HepG2 (cell line): ENCODE data around the gene KCNMA1. TPM values are rescaled to one million over a fixed set of nuclear protein-coding genes. Genes with fewer than 3 reads are reported as not detected.

Experiments
- ATAC-seq: fragments of 200-7000 bp; cut with Tn5 transposase; 3 replicates; pipeline ENCODE4 v1.9.1; 2020; ENCODE audit warnings: mild to moderate bottlenecking, moderate library complexity
- BruUV-seq: library from RNA; stranded (reverse); fragments of 400-500 nt; replicated peaks from 2 replicates; lab custom pipeline; 2021; lab: Mats Ljungman, UMichigan
- CTCF ChIA-PET: fragments of 300-600 bp; formaldehyde crosslinking; extraction: SDS; loops from one replicate; lab custom pipeline; 2021; ENCODE audit warnings: low total read pairs, inconsistent platforms, low intra/inter-chr PET ratio; lab: Yijun Ruan, JAX
- POLR2A ChIA-PET: fragments of 350-600 bp; sonication (Branson Sonifier 250); formaldehyde crosslinking; loops from one replicate; lab custom pipeline; 2020; ENCODE audit warnings: antibody characterized with exemption, inconsistent platforms; lab: Yijun Ruan, JAX
- DNase-seq: peaks from one replicate; pipeline ENCODE4 v3.0.0-alpha.2; 2015; ENCODE audit warnings: low spot score
- FAIRE-seq: peaks from 3 replicates; lab custom pipeline; 2011; peaks lifted over from hg19 to GRCh38; lab: Jason Lieb, UNC
- H2AFZ ChIP-seq: one replicate; pipeline ENCODE4 v1.6.1; 2011; ENCODE audit warnings: low read length, inconsistent platforms
- H3K27ac ChIP-seq: fragments of 300-600 bp; 3 replicates; pipeline ENCODE4 v1.8.0; 2011; ENCODE audit warnings: mixed run types, mild to moderate bottlenecking, mixed read lengths, low read length, inconsistent platforms; ENCODE audit not compliant: insufficient read depth; ENCODE audit errors: extremely low read length
- H3K27me3 ChIP-seq, 2 experiments: fragments of 200-600 bp in 1 of 2; 2 replicates in 1 of 2; 3 replicates in 1 of 2; pipeline versions ENCODE4 v1.6.0 to v1.8.0; 2011; ENCODE audit warnings: low read length in 2 of 2, mild to moderate bottlenecking in 2 of 2, moderate library complexity in 2 of 2, inconsistent platforms in 1 of 2; ENCODE audit not compliant: insufficient read depth in 2 of 2, control insufficient read depth in 1 of 2
- H3K36me3 ChIP-seq, 2 experiments: fragments of 200-600 bp in 1 of 2; replicated peaks in 1 of 2; 2 replicates in 1 of 2; 3 replicates in 1 of 2; pipeline versions ENCODE4 v1.5.1 to v1.8.0; 2011; ENCODE audit warnings: low read length in 2 of 2, inconsistent platforms in 1 of 2; ENCODE audit not compliant: insufficient read depth in 2 of 2, control insufficient read depth in 1 of 2
- H3K4me1 ChIP-seq: 2 replicates; pipeline ENCODE4 v1.5.1; 2012; ENCODE audit warnings: low read length, inconsistent platforms; ENCODE audit not compliant: insufficient read depth
- H3K4me2 ChIP-seq: 2 replicates; pipeline ENCODE4 v1.6.0; 2011; ENCODE audit warnings: low read depth, low read length, inconsistent platforms
- H3K4me3 ChIP-seq, 3 experiments: fragments of 200-600 bp in 1 of 3; sonication (generic), shearing (Covaris generic) in 1 of 3; replicated peaks in 1 of 3; 2 replicates each; pipeline ENCODE4 v1.5.1; 2011 to 2016; ENCODE audit warnings: low read length in 3 of 3, inconsistent platforms in 2 of 3, low read depth in 2 of 3, mild to moderate bottlenecking in 2 of 3, control low read depth in 1 of 3, mixed read lengths in 1 of 3; ENCODE audit not compliant: insufficient read depth in 1 of 3
- H3K79me2 ChIP-seq: one replicate; pipeline ENCODE4 v1.6.1; 2011; ENCODE audit warnings: low read length, inconsistent platforms; ENCODE audit not compliant: insufficient read depth
- H3K9ac ChIP-seq: 2 replicates; pipeline ENCODE4 v1.6.0; 2011; ENCODE audit warnings: mild to moderate bottlenecking, low read depth, low read length, inconsistent platforms; ENCODE audit not compliant: insufficient read depth
- H3K9me3 ChIP-seq: 2 replicates; pipeline ENCODE4 v1.5.1; 2012; ENCODE audit warnings: mild to moderate bottlenecking, low read length
- H4K20me1 ChIP-seq: 2 replicates; pipeline ENCODE4 v1.6.0; 2011; ENCODE audit warnings: inconsistent platforms, mild to moderate bottlenecking, low read length, moderate library complexity; ENCODE audit not compliant: insufficient read depth
- CCDC6 ChIP-seq: sonication (generic); formaldehyde crosslinking; IDR thresholded peaks from 2 replicates; pipeline ENCODE4 v1.8.1; 2022; ENCODE audit warnings: mild to moderate bottlenecking, missing genetic modification reagents, moderate library complexity
- CENPBD1 ChIP-seq: sonication (generic); formaldehyde crosslinking; IDR thresholded peaks from 2 replicates; pipeline ENCODE4 v1.8.0; 2022; ENCODE audit warnings: missing genetic modification reagents, low read depth, mild to moderate bottlenecking, borderline replicate concordance
- FIP1L1 ChIP-seq: fragments of 200-400 bp; formaldehyde crosslinking; IDR thresholded peaks from 2 replicates; pipeline ENCODE4 v1.6.1; 2018; ENCODE audit warnings: low read depth, mild to moderate bottlenecking, low read length, moderate library complexity, borderline replicate concordance; ENCODE audit not compliant: insufficient read depth
- HOXA5 ChIP-seq: sonication (generic); formaldehyde crosslinking; IDR thresholded peaks from 2 replicates; pipeline ENCODE4 v1.4.0; 2020; ENCODE audit warnings: missing genetic modification reagents
- NCOA1 ChIP-seq: sonication (generic); formaldehyde crosslinking; IDR thresholded peaks from 2 replicates; pipeline ENCODE4 v1.9.0; 2021; ENCODE audit warnings: missing genetic modification reagents
- NFYC ChIP-seq: IDR thresholded peaks from 2 replicates; pipeline ENCODE4 v1.6.1; 2016; ENCODE audit warnings: missing genetic modification reagents, missing compliant biosample characterization
- PAXIP1 ChIP-seq: sonication (generic); formaldehyde crosslinking; conservative IDR thresholded peaks from 2 replicates; pipeline ENCODE4 v1.4.0; 2020; ENCODE audit warnings: mild to moderate bottlenecking, missing genetic modification reagents, moderate library complexity
- PLRG1 ChIP-seq: fragments of 450-650 bp; conservative IDR thresholded peaks from 2 replicates; pipeline ENCODE4 v1.6.1; 2016
- RAD21 ChIP-seq: fragments of 450-650 bp; formaldehyde crosslinking; IDR thresholded peaks from 2 replicates; pipeline ENCODE4 v1.5.0; 2020; ENCODE audit warnings: mild to moderate bottlenecking
- ZBTB1 ChIP-seq: sonication (generic); formaldehyde crosslinking; IDR thresholded peaks from 2 replicates; pipeline ENCODE4 v1.4.0; 2020; ENCODE audit warnings: missing genetic modification reagents, borderline replicate concordance
- ZBTB44 ChIP-seq: sonication (generic); formaldehyde crosslinking; IDR thresholded peaks from 2 replicates; pipeline ENCODE4 v1.4.0; 2020; ENCODE audit warnings: missing genetic modification reagents
- ZNF550 ChIP-seq: sonication (generic); formaldehyde crosslinking; IDR thresholded peaks from 2 replicates; pipeline ENCODE4 v1.4.0; 2020; ENCODE audit warnings: mild to moderate bottlenecking, missing genetic modification reagents, borderline replicate concordance
- ZNF597 ChIP-seq: sonication (generic); formaldehyde crosslinking; IDR thresholded peaks from 2 replicates; pipeline ENCODE4 v1.5.0; 2020; ENCODE audit warnings: missing genetic modification reagents
- ZNF782 ChIP-seq: sonication (generic); formaldehyde crosslinking; IDR thresholded peaks from 2 replicates; pipeline ENCODE4 v1.4.0; 2020; ENCODE audit warnings: missing genetic modification reagents, mild to moderate bottlenecking, borderline replicate concordance
- ZXDC ChIP-seq: sonication (generic); formaldehyde crosslinking; IDR thresholded peaks from 2 replicates; pipeline ENCODE4 v1.5.0; 2020; ENCODE audit warnings: mild to moderate bottlenecking, missing genetic modification reagents
- WGBS: methylation state at CpG from one replicate; pipeline ENCODE4 v1.1.6; 2017; ENCODE audit warnings: low lambda C conversion rate; 5-methylcytosine and 5-hydroxymethylcytosine counted together
- in situ Hi-C: cut with HindIII; loops from 2 replicates; pipeline ENCODE4 v1.10.0; 2017; ENCODE audit warnings: low pct_unique_long_range_greater_than_20kb; ENCODE audit not compliant: extremely low pct_ligation_motif_present
- intact Hi-C: fragments of 100-400 bp; cut with micrococcal nuclease; formaldehyde crosslinking; loops from one replicate; pipeline ENCODE4 v1.10.0; 2022; ENCODE audit not compliant: unreplicated experiment
- polyA plus RNA-seq, 8 experiments: library from polyadenylated mRNA; depleted of rRNA in 3 of 8; stranded (reverse) in 7 of 8; unstranded in 1 of 8; fragments of >200 nt; fragmentation: Illumina TruSeq in 4 of 8; extraction: Trizol in 4 of 8; gene quantifications; 2 replicates each; pipeline versions ENCODE4 v1.2.1 to v1.2.3, GENCODE V29; 2011 to 2016; ENCODE audit warnings: low read depth in 4 of 8, missing spikeins in 1 of 8, mixed read lengths in 1 of 8; ENCODE audit not compliant: insufficient read depth in 1 of 8
- total RNA-seq, 5 experiments: library from RNA; depleted of rRNA; stranded (reverse); fragments of >200 nt; fragmentation: Illumina TruSeq; extraction: Trizol; gene quantifications; 2 replicates each; pipeline ENCODE4 v1.2.3, GENCODE V29; 2016; ENCODE audit warnings: low read depth in 1 of 5

Gene KCNMA1
- total and polyA plus RNA-seq, 2 of the 13 experiments (the other 11 are each of a cell fraction or from before 2014, with no cell fraction given), result 0.02 TPM; not detected in 1

- Histone ChIP-seq H3K79me2 (no peaks in the 10 kb centered on the region), H3K36me3 (no peaks in the 10 kb centered on the region), H3K9me3 (no peaks in the 10 kb centered on the region), H3K9ac (no peak overlapping the region), H3K4me1 (no peaks in the 10 kb centered on the region), H2AFZ (no peak overlapping the region), H3K4me2 (no peak overlapping the region), H3K27me3 (peaks cover 1 to 18% of the 10 kb centered on the region in 2 experiments; a peak in 3 of 5 replicates)
- no TSS peak for BruUV-seq
- no peak for FAIRE-seq
- in situ Hi-C loops, result no loop called here
- ATAC-seq, result no peak
- no peak for DNase-seq
- POLR2A ChIA-PET, result no interaction called here
- intact Hi-C loops, result no loop called here
- TF ChIP-seq NCOA1 (no peak), PAXIP1 (no peak), HOXA5 (CRISPR knock-in tag) (no peak), ZXDC (CRISPR knock-in tag) (no peak), ZNF597 (CRISPR knock-in tag) (no peak), ZBTB1 (CRISPR knock-in tag) (no peak), NFYC (CRISPR knock-in tag) (no peak), ZNF550 (no peak), ZBTB44 (CRISPR knock-in tag) (no peak), CCDC6 (CRISPR knock-in tag) (no peak), PLRG1 (no peak), FIP1L1 (no peak), RAD21 (CRISPR knock-in tag) (no peak), CENPBD1 (CRISPR knock-in tag) (no peak), ZNF782 (no peak)
- TF ChIP-seq, all 625 proteins: peak for 0
- Histone ChIP-seq H3K27ac (no peak overlapping the region), H3K4me3 (no peak overlapping the region), H4K20me1 (no peaks in the 10 kb centered on the region)
- CTCF ChIA-PET, result no interaction called here
- 22% methylated on average over 5 of the region's 5 CpGs for WGBS
These were observed 531.8 kb downstream of the KCNMA1 start for GRCh38 chr10:77105761-77106221.
